MCF 10A (cell line): ENCODE data around the gene NAA40. TPM values are rescaled to one million over a fixed set of nuclear protein-coding genes. Genes with fewer than 3 reads are reported as not detected.

Source experiments
- BruUV-seq: library from RNA; stranded (reverse); fragments of 400-500 nt; replicated peaks from 2 replicates; lab custom pipeline; 2021; lab: Mats Ljungman, UMichigan
- CTCF ChIA-PET: fragments of 300-600 bp; sonication (Branson Sonifier 250); formaldehyde crosslinking; extraction: SDS; loops from one replicate; lab custom pipeline; 2021; ENCODE audit warnings: antibody characterized with exemption, inconsistent platforms; lab: Yijun Ruan, JAX
- POLR2A ChIA-PET: fragments of 300-600, 350-650 bp; sonication (Branson Sonifier 250); formaldehyde crosslinking; extraction: SDS; loops from one replicate; lab custom pipeline; 2020; ENCODE audit warnings: antibody characterized with exemption, inconsistent platforms; lab: Yijun Ruan, JAX
- DNase-seq: peaks from one replicate; pipeline ENCODE4 v3.0.0-alpha.2; 2018; ENCODE audit not compliant: unreplicated experiment
- H3K27ac Mint-ChIP-seq: one replicate; pipeline ENCODE4 v1.8.0; 2022; ENCODE audit warnings: mild to moderate bottlenecking, low read depth, mixed read lengths; ENCODE audit not compliant: unreplicated experiment
- H3K27me3 Mint-ChIP-seq: one replicate; pipeline ENCODE4 v1.8.0; 2022; ENCODE audit warnings: mixed read lengths; ENCODE audit not compliant: insufficient read depth, unreplicated experiment
- H3K36me3 Mint-ChIP-seq: one replicate; pipeline ENCODE4 v1.8.0; 2022; ENCODE audit warnings: mild to moderate bottlenecking, moderate library complexity, mixed read lengths; ENCODE audit not compliant: insufficient read depth, unreplicated experiment
- H3K4me1 Mint-ChIP-seq: one replicate; pipeline ENCODE4 v1.8.0; 2022; ENCODE audit warnings: mixed read lengths; ENCODE audit not compliant: insufficient read depth, unreplicated experiment
- H3K4me3 Mint-ChIP-seq: one replicate; pipeline ENCODE4 v1.8.0; 2022; ENCODE audit warnings: mild to moderate bottlenecking, moderate library complexity, mixed read lengths; ENCODE audit not compliant: unreplicated experiment
- H3K9me3 Mint-ChIP-seq: one replicate; pipeline ENCODE4 v1.8.0; 2022; ENCODE audit warnings: mixed read lengths; ENCODE audit not compliant: unreplicated experiment
- CTCF ChIP-seq: fragments of 200-600 bp; IDR thresholded peaks from one replicate; pipeline ENCODE4 v1.8.0; 2022; ENCODE audit warnings: antibody characterized with exemption, mild to moderate bottlenecking; ENCODE audit not compliant: unreplicated experiment
- intact Hi-C: fragments of 100-400 bp; cut with micrococcal nuclease; formaldehyde crosslinking; loops from 2 replicates; pipeline ENCODE4 v1.14.1; 2022
- total RNA-seq: library from RNA; stranded (reverse); gene quantifications from 2 replicates; pipeline ENCODE4 v1.2.3, GENCODE V29; 2022

Gene NAA40
- total RNA-seq, 1 experiment from 2014 or later: 11.7 TPM

GRCh38 chr11:63901660-63902059 is 37.1 kb upstream of the NAA40 start:
- peak; percentile 16 for TF ChIP-seq CTCF
- POLR2A ChIA-PET: no interaction called here
- Mint-ChIP-seq H3K4me3 (no peak overlapping the region), H3K9me3 (no peaks in the 10 kb centered on the region), H3K4me1 (no peaks in the 10 kb centered on the region), H3K27me3 (no peaks in the 10 kb centered on the region), H3K36me3 (peaks cover 81% of the 10 kb centered on the region), H3K27ac (no peak overlapping the region)
- no TSS peak for BruUV-seq
- intact Hi-C loops: no loop called here
- DNase-seq: peak; percentile 27
- CTCF ChIA-PET: interaction anchor here (0.6 to 5.7 kb wide), 2 partner anchors 32 to 64 kb away, joined by 3 to 41 read pairs; no protein-coding TSS in a partner anchor

- H3K4me1 Mint-ChIP-seq: no peaks in the 10 kb centered on the region
- H3K27ac Mint-ChIP-seq: no peak overlapping the region
- H3K9me3 Mint-ChIP-seq: no peaks in the 10 kb centered on the region
- H3K4me3 Mint-ChIP-seq: no peak overlapping the region
- H3K27me3 Mint-ChIP-seq: no peaks in the 10 kb centered on the region
- DNase-seq: no peak
- H3K36me3 Mint-ChIP-seq: peaks cover 71% of the 10 kb centered on the region
- intact Hi-C loops: no loop called here
- ChIA-PET CTCF (no interaction called here), POLR2A (no interaction called here)
- BruUV-seq: no TSS peak
- no peak for TF ChIP-seq CTCF
Measured at GRCh38 chr11:63903884-63904283, 34.9 kb upstream of the NAA40 start.

- no peaks in the 10 kb centered on the region for H3K4me1 Mint-ChIP-seq
- H3K4me3 Mint-ChIP-seq: no peak overlapping the region
- no TSS peak for BruUV-seq
- CTCF ChIA-PET: interaction anchor here (0.9 kb wide), 1 partner anchor 67 kb away, joined by 5 read pairs; no protein-coding TSS in a partner anchor
- H3K36me3 Mint-ChIP-seq: peaks cover 71% of the 10 kb centered on the region
- no peak for DNase-seq
- H3K27me3 Mint-ChIP-seq: no peaks in the 10 kb centered on the region
- H3K9me3 Mint-ChIP-seq: no peaks in the 10 kb centered on the region
- POLR2A ChIA-PET: interaction anchor here (0.7 kb wide), 2 partner anchors 22 to 261 kb away, joined by 3 to 4 read pairs; partner anchors contain the start of gene MACROD1
- no peak overlapping the region for H3K27ac Mint-ChIP-seq
- intact Hi-C loops: no loop called here
- no peak for TF ChIP-seq CTCF
Measured at GRCh38 chr11:63904743-63905142, 34.1 kb upstream of the NAA40 start.

GRCh38 chr11:63905179-63905578 is 33.6 kb upstream of the NAA40 start:
- no peaks in the 10 kb centered on the region for H3K9me3 Mint-ChIP-seq
- no TSS peak for BruUV-seq
- intact Hi-C loops: no loop called here
- no peak overlapping the region for H3K27ac Mint-ChIP-seq
- no peak for DNase-seq
- H3K36me3 Mint-ChIP-seq: peaks cover 71% of the 10 kb centered on the region
- no peaks in the 10 kb centered on the region for H3K4me1 Mint-ChIP-seq
- ChIA-PET POLR2A (interaction anchor here (0.6 to 0.7 kb wide), 3 partner anchors 8 to 261 kb away, joined by 3 to 4 read pairs (median 3); partner anchors contain the start of gene MACROD1), CTCF (interaction anchor here (0.9 to 1.9 kb wide), 2 partner anchors 22 to 67 kb away, joined by 5 to 7 read pairs; no protein-coding TSS in a partner anchor)
- TF ChIP-seq CTCF: no peak
- H3K4me3 Mint-ChIP-seq: no peak overlapping the region
- H3K27me3 Mint-ChIP-seq: no peaks in the 10 kb centered on the region
